HG03066 (cell line): ENCODE measurements around the gene ZNF112.

Experiments
- ATAC-seq: cut with Tn5 transposase; IDR thresholded peaks from one replicate; pipeline ENCODE4 v1.9.1; 2021; ENCODE audit warnings: low read depth; ENCODE audit not compliant: unreplicated experiment

Gene ZNF112

DNA sequence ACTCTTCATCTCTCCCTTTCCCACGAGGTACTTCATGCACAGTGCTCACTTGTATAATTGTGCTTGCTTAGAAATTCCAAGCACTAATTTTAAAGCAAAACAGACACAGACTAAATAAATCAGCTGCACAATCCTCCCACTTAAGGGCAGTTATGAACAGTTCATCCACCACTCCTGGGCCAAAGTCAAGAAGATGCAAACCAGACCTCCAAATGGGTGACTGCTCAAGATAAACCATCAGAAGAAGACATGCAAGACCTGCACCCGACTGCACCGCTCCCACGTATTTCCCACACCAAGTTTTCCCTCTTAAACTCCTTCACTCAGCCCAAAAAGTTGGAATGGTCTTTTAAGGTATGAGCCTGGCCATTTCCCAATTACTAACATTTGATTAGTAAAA, 71.5 kb downstream of the ZNF112 start:
- ATAC-seq, result no peak

DNA sequence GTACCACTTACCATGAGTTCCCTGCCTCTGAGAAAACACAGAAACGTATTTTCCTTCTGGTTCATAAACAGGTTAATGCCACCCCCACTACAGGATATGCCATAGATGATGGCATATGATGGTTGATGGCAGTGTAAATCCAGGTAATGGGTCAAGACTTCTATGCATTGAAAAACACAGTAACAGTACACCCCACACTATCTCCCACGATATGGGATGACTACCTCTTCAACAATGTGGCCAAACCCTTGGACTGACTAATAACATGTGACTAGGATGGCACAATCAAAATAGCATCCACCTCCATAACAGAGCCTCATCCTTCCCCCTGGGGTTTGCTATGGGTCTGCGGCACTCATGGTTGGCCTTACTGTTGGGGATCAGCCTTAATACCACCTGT, 73.6 kb downstream of the ZNF112 start:
- ATAC-seq, result no peak

DNA sequence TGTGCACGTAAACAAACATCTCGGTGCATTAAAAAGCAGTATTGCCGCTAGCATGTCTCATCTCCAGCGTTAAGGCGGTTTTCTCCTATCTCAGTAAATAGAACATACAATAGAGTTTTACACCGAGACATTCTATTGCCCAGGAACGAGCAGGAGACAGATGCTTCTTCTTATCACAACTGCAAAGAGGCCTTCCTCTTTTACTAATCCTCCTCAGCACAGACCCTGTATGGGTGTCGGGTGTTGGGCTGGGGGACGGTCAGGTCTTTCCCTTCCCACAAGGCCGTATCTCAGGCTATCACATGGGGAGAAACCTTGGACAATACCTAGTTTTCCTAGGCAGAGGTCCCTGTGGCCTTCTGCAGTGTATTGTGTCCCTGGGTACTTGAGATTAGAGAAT, 75.6 kb downstream of the ZNF112 start:
- ATAC-seq, result no peak

DNA sequence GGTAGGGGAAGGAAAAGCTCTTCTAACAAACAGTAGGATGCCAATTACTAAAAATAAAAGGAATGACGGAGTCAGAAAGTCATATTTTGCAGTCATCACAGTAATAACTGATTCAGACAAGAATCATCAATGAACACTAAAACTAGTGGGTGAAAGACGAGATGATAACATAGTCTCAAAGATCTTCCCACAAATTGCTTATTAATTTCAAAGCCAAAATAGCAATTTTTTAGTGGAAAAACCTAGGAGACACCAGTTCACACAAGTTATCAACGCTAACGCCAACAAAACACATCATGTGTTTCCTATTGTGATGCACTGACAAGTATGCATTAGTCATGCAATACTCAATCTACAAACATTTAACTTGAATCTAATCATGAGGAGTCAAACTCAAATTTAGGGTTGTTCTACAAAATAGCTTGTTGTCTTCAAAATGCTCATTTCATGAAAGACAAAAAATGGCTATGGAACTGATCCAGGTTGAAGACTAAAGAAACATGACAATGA, 78.2 kb downstream of the ZNF112 start:
- ATAC-seq, result no peak

DNA sequence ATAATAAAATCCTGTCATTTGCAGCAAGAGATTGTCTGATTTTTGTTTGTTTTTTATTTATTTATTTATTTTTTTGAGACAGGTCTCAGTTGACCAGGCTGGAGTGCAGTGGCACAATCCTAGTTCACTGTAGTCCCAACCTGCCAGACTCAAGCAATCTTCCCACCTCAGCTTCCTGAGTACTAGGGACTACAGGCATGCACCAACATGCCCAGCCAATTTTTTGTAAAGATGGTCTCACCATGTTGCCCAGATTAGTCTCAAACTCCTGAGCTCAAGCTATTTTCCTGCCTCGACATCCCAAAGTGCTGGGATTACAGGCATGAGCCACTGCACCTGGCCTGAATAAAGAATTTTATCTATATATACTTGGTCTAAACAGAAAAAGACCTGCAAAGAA, 79.1 kb downstream of the ZNF112 start:
- no peak for ATAC-seq
